H1 (cell line): ENCODE data around the gene GLYR1. TPM values are rescaled to one million over a fixed set of nuclear protein-coding genes. Genes with fewer than 3 reads are reported as not detected.
A peak's percentile ranks its signal among the peaks of the same experiment; 100 is the strongest.

Experiments used
- CTCF ChIA-PET: fragments of 300-600 bp; sonication (Branson Sonifier 250); formaldehyde crosslinking; loops from one replicate; lab custom pipeline; 2021; ENCODE audit not compliant: partially characterized antibody; lab: Charles Lee
- POLR2A ChIA-PET: fragments of 300-600 bp; sonication (Branson Sonifier 250); formaldehyde crosslinking; loops from one replicate; lab custom pipeline; 2021; ENCODE audit warnings: inconsistent platforms; ENCODE audit not compliant: partially characterized antibody; lab: Charles Lee
- DNase-seq, 2 experiments: peaks; one replicate each; pipeline versions ENCODE4 v3.0.0 to v3.0.0-alpha.2; 2010 to 2022; ENCODE audit warnings: low spot score in 2 of 2, low read depth in 1 of 2, mixed read lengths in 1 of 2
- FAIRE-seq: peaks from 2 replicates; lab custom pipeline; 2011; peaks lifted over from hg19 to GRCh38; lab: Jason Lieb, UNC
- H2AFZ ChIP-seq: 2 replicates; pipeline ENCODE4 v1.8.1; 2012; ENCODE audit warnings: low read length, inconsistent platforms
- H2AK5ac ChIP-seq: 2 replicates; pipeline ENCODE4 v1.6.1; 2013; ENCODE audit warnings: low read depth, low read length
- H2BK120ac ChIP-seq: replicated peaks from 2 replicates; pipeline ENCODE3; 2013; ENCODE audit warnings: low read depth, low read length, inconsistent platforms
- H2BK12ac ChIP-seq: 2 replicates; pipeline ENCODE4 v1.6.1; 2013; ENCODE audit warnings: low read depth, low read length
- H2BK15ac ChIP-seq: 2 replicates; pipeline ENCODE4 v1.6.1; 2013; ENCODE audit warnings: low read length
- H2BK20ac ChIP-seq: 2 replicates; pipeline ENCODE4 v1.6.1; 2013; ENCODE audit warnings: low read length
- H2BK5ac ChIP-seq: 2 replicates; pipeline ENCODE4 v1.6.1; 2013; ENCODE audit warnings: low read depth, low read length
- H3K14ac ChIP-seq: 2 replicates; pipeline ENCODE4 v1.6.1; 2013; ENCODE audit warnings: inconsistent platforms; ENCODE audit not compliant: insufficient read length
- H3K18ac ChIP-seq: 2 replicates; pipeline ENCODE4 v1.6.1; 2013; ENCODE audit warnings: low read length; ENCODE audit errors: extremely low read depth
- H3K23ac ChIP-seq: 2 replicates; pipeline ENCODE4 v1.6.1; 2013; ENCODE audit warnings: inconsistent platforms; ENCODE audit not compliant: insufficient read length
- H3K23me2 ChIP-seq: 2 replicates; pipeline ENCODE4 v1.6.1; 2013; ENCODE audit warnings: low read depth, low read length
- H3K27ac ChIP-seq: 2 replicates; pipeline ENCODE4 v1.6.1; 2011; ENCODE audit warnings: low read depth, low read length, inconsistent platforms
- H3K27me3 ChIP-seq, 4 experiments: replicated peaks in 1 of 4; 1 replicate in 1 of 4; 2 replicates in 3 of 4; pipeline versions ENCODE4 v1.6.1 to v1.8.1; 2011 to 2013; ENCODE audit warnings: low read length in 3 of 4, mild to moderate bottlenecking in 3 of 4, inconsistent platforms in 2 of 4, mixed read lengths in 2 of 4, moderate library complexity in 1 of 4; ENCODE audit not compliant: control insufficient read depth in 3 of 4, insufficient read depth in 3 of 4; ENCODE audit errors: extremely low read depth in 1 of 4
- H3K36me3 ChIP-seq, 4 experiments: 2 replicates each; pipeline versions ENCODE4 v1.6.1 to v1.8.1; 2011 to 2013; ENCODE audit warnings: mild to moderate bottlenecking in 4 of 4, low read length in 3 of 4, moderate library complexity in 2 of 4, control low read depth in 1 of 4, inconsistent platforms in 1 of 4; ENCODE audit not compliant: insufficient read depth in 4 of 4, control insufficient read depth in 2 of 4
- H3K4ac ChIP-seq: replicated peaks from 2 replicates; pipeline ENCODE3; 2013; ENCODE audit warnings: low read length, low read depth, mixed read lengths, inconsistent platforms; ENCODE audit not compliant: insufficient read length
- H3K4me1 ChIP-seq, 4 experiments: replicated peaks in 1 of 4; 1 replicate in 1 of 4; 2 replicates in 3 of 4; pipeline versions ENCODE4 v1.6.1 to v1.8.1; 2011 to 2013; ENCODE audit warnings: low read length in 3 of 4, inconsistent platforms in 2 of 4, mixed read lengths in 1 of 4; ENCODE audit not compliant: insufficient read depth in 4 of 4, control insufficient read depth in 3 of 4
- H3K4me2 ChIP-seq, 2 experiments: 2 replicates each; pipeline versions ENCODE4 v1.6.1 to v1.8.1; 2011 to 2013; ENCODE audit warnings: low read depth in 2 of 2, low read length in 2 of 2, control low read depth in 1 of 2, inconsistent platforms in 1 of 2, mild to moderate bottlenecking in 1 of 2; ENCODE audit not compliant: insufficient read depth in 1 of 2
- H3K4me3 ChIP-seq, 4 experiments: fragments of 200-600, 300-600 bp in 1 of 4; sonication (generic), shearing (Covaris generic), sonication (Bioruptor Twin) in 1 of 4; 2 replicates each; pipeline versions ENCODE4 v1.5.1 to v1.8.1; 2011 to 2016; ENCODE audit warnings: low read length in 4 of 4, low read depth in 3 of 4, control low read depth in 2 of 4, inconsistent platforms in 2 of 4, mild to moderate bottlenecking in 2 of 4, mixed read lengths in 1 of 4, moderate library complexity in 1 of 4; ENCODE audit not compliant: insufficient read depth in 2 of 4; ENCODE audit errors: extremely low read depth in 1 of 4
- H3K56ac ChIP-seq: replicated peaks from 2 replicates; pipeline ENCODE3; 2013; ENCODE audit warnings: low read depth, mild to moderate bottlenecking, mixed read lengths, low read length, inconsistent platforms; ENCODE audit not compliant: insufficient read length
- H3K79me1 ChIP-seq: 2 replicates; pipeline ENCODE4 v1.6.1; 2013; ENCODE audit warnings: low read depth, low read length, control low read depth
- H3K79me2 ChIP-seq, 2 experiments: 2 replicates each; pipeline versions ENCODE4 v1.6.1 to v1.8.1; 2012 to 2013; ENCODE audit warnings: low read length in 2 of 2, mild to moderate bottlenecking in 2 of 2, inconsistent platforms in 1 of 2; ENCODE audit not compliant: insufficient read depth in 2 of 2, control insufficient read depth in 1 of 2
- H3K9ac ChIP-seq, 4 experiments: replicated peaks in 1 of 4; 1 replicate in 1 of 4; 2 replicates in 3 of 4; pipeline versions ENCODE4 v1.6.1 to v1.8.1; 2011 to 2013; ENCODE audit warnings: low read depth in 3 of 4, low read length in 3 of 4, control low read depth in 2 of 4, mild to moderate bottlenecking in 2 of 4, moderate library complexity in 2 of 4, inconsistent platforms in 1 of 4; ENCODE audit errors: extremely low read depth in 1 of 4
- H3K9me3 ChIP-seq, 2 experiments: 2 replicates each; pipeline versions ENCODE4 v1.6.1 to v1.8.1; 2012 to 2013; ENCODE audit warnings: mild to moderate bottlenecking in 2 of 2, moderate library complexity in 2 of 2, control low read depth in 1 of 2, inconsistent platforms in 1 of 2, low read depth in 1 of 2, low read length in 1 of 2, mixed read lengths in 1 of 2; ENCODE audit not compliant: insufficient read depth in 2 of 2
- H4K20me1 ChIP-seq, 2 experiments: replicated peaks in 1 of 2; 2 replicates each; pipeline versions ENCODE3 to v1.8.1; 2011 to 2013; ENCODE audit warnings: inconsistent platforms in 2 of 2, low read length in 2 of 2, mild to moderate bottlenecking in 1 of 2; ENCODE audit not compliant: insufficient read depth in 2 of 2, control insufficient read depth in 1 of 2
- H4K5ac ChIP-seq: 2 replicates; pipeline ENCODE4 v1.6.1; 2013; ENCODE audit warnings: low read length, low read depth, mixed read lengths, inconsistent platforms; ENCODE audit not compliant: insufficient read length
- H4K8ac ChIP-seq: 2 replicates; pipeline ENCODE4 v1.8.0; 2013; ENCODE audit warnings: mild to moderate bottlenecking, moderate library complexity, low read length, inconsistent platforms; ENCODE audit not compliant: insufficient read depth; ENCODE audit errors: extremely low read depth
- H4K91ac ChIP-seq: replicated peaks from 2 replicates; pipeline ENCODE3; 2013; ENCODE audit warnings: low read length, mixed read lengths, inconsistent platforms; ENCODE audit not compliant: insufficient read length
- BCL11A ChIP-seq, 2 experiments: IDR thresholded peaks; one replicate each; pipeline ENCODE4 v1.6.1; 2011; ENCODE audit warnings: low read depth in 2 of 2, low read length in 2 of 2, mild to moderate bottlenecking in 2 of 2
- CHD2 ChIP-seq: IDR thresholded peaks from 2 replicates; pipeline ENCODE4 v1.6.1; 2012; ENCODE audit warnings: low read length, improper control_type of control experiment
- EGR1 ChIP-seq: IDR thresholded peaks from 2 replicates; pipeline ENCODE4 v1.6.1; 2011; ENCODE audit warnings: low read depth, low read length, borderline replicate concordance
- EZH2 ChIP-seq: fragments of 200-600 bp; sonication (generic); IDR thresholded peaks from 2 replicates; pipeline ENCODE4 v1.7.1; 2012; ENCODE audit warnings: low read depth, mild to moderate bottlenecking, moderate library complexity, low read length, inconsistent platforms; ENCODE audit not compliant: severe bottlenecking
- GTF2F1 ChIP-seq: IDR thresholded peaks from 2 replicates; pipeline ENCODE4 v1.6.1; 2012; ENCODE audit warnings: low read depth, low read length, improper control_type of control experiment, borderline replicate concordance
- JUND ChIP-seq: IDR thresholded peaks from 2 replicates; pipeline ENCODE4 v1.6.1; 2011; ENCODE audit warnings: mild to moderate bottlenecking, improper control_type of control experiment, low read length
- KDM4A ChIP-seq: IDR thresholded peaks from one replicate; pipeline ENCODE4 v1.7.1; 2012; ENCODE audit warnings: low read depth, mild to moderate bottlenecking, moderate library complexity, low read length, inconsistent platforms; ENCODE audit not compliant: severe bottlenecking
- NANOG ChIP-seq: IDR thresholded peaks from 2 replicates; pipeline ENCODE4 v1.6.1; 2011; ENCODE audit warnings: low read length, low read depth, mild to moderate bottlenecking, inconsistent platforms; ENCODE audit not compliant: insufficient read depth, poor library complexity, severe bottlenecking
- POLR2A ChIP-seq, 2 experiments: IDR thresholded peaks; 1 replicate in 1 of 2; 2 replicates in 1 of 2; pipeline ENCODE4 v1.6.1; 2011; ENCODE audit warnings: low read depth in 2 of 2, low read length in 2 of 2, mild to moderate bottlenecking in 2 of 2; ENCODE audit errors: control extremely low read depth in 1 of 2
- SIRT6 ChIP-seq: IDR thresholded peaks from one replicate; pipeline ENCODE4 v1.7.1; 2012; ENCODE audit warnings: low read length, inconsistent platforms
- SP4 ChIP-seq: IDR thresholded peaks from 2 replicates; pipeline ENCODE4 v1.6.1; 2012; ENCODE audit warnings: low read length, inconsistent platforms
- TCF12 ChIP-seq: IDR thresholded peaks from 2 replicates; pipeline ENCODE4 v1.6.1; 2011; ENCODE audit warnings: low read depth, mild to moderate bottlenecking, low read length
- WGBS, 2 experiments: shearing (Covaris generic) in 1 of 2; methylation state at CpG; one replicate each; pipeline versions ENCODE4 v1.1.6 to v1.1.7; 2013 to 2015; ENCODE audit warnings: low lambda C conversion rate in 2 of 2, mixed read lengths in 2 of 2, inconsistent platforms in 1 of 2, low coverage in 1 of 2, missing lambda C conversion rate in 1 of 2; ENCODE audit not compliant: insufficient replicate concordance in 2 of 2, insufficient coverage in 1 of 2, insufficient read length in 1 of 2; ENCODE audit errors: extremely low coverage in 1 of 2, missing lambda C conversion rate in 1 of 2; 5-methylcytosine and 5-hydroxymethylcytosine counted together
- polyA plus RNA-seq, 7 experiments: library from polyadenylated mRNA; depleted of rRNA in 3 of 7; stranded (reverse) in 5 of 7; unstranded in 2 of 7; fragments of >200 nt in 5 of 7; fragments of 200-250 nt in 2 of 7; gene quantifications; 1 replicate in 5 of 7; 2 replicates in 1 of 7; 4 replicates in 1 of 7; pipeline versions ENCODE4 v1.2.1 to v1.2.3, GENCODE V29; 2011 to 2013; ENCODE audit warnings: missing spikeins in 2 of 7, mixed read lengths in 2 of 7
- total RNA-seq: library from RNA; stranded (reverse); fragmentation: NEBNext Ultra II Directional; extraction: Animal tissue kit (Norgen Biotek cat#: 25700); gene quantifications from 2 replicates; pipeline ENCODE4 v1.2.1, GENCODE V29; 2021

The GLYR1 gene
- total and polyA plus RNA-seq, 2 of the 8 experiments (the other 6 are each of a cell fraction or from before 2014, with no cell fraction given): 50.2 to 115 TPM

DNA sequence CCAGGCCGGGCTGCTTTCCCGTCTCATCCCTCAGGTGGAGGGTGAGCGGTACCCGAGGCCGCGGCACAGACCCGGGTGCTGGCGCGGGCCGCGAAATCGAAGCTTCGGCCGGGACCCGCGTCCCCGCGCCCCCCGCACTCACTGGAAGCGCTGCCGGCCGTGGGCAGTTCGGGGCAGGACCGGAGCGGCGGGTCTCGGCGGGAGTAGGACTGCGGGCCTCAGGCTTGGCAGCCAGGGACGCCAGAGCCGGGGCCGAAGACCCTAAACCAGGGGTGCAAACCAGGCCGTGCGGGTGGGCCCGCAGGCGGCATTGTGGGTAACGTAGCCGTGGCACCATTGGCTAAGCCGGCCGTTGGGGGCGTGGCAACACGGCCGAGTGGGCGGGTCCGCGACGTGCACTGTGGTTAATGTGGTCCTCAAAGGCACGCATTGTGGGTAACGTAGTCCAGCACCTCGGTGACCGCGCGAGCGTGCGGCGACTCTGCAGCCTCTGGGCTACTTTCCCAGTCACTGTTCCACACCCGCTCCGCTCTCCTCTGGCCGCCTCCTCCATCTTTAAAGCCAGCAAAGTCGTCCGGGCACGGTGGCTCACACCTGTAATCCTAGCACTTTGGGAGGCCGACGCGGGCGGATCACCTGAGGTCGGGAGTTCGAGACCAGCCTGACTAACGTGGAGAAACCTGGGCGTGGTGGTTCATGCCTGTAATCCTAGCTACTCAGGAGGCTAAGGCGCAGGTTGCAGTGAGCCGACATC is 80.0 kb downstream of the GLYR1 start, which contains the start of gene ZNF500:
Gene ZNF500 (minus strand): TSS at position 288 of the 754 bp plus-strand sequence. CDS start 1,184 bp downstream, outside the sequence.
- peak; percentile 81 for FAIRE-seq
- peak; percentile 52; the same call in 1 of the 2 replicates for TF ChIP-seq EGR1
- no peak for TF ChIP-seq GTF2F1
- peak; percentile 94 for TF ChIP-seq SP4
- no peak for TF ChIP-seq SIRT6
- TF ChIP-seq JUND: no peak
- TF ChIP-seq NANOG: no peak
- TF ChIP-seq POLR2A (IDR thresholded peaks at IDR 0.05; ENCODE audit: control extremely low read depth in 1 of 2, low read depth in 2 of 2, low read length in 2 of 2): peak in 1 of 2 experiments; percentile 72; a peak in 1 of 3 replicates
- peak; percentile 64 for TF ChIP-seq CHD2
- TF ChIP-seq KDM4A: peak; percentile 85
- TF ChIP-seq BCL11A (IDR thresholded peaks at IDR 0.05; ENCODE audit: low read depth in 2 of 2, low read length in 2 of 2): no peak
- TF ChIP-seq TCF12: no peak
- no peak for TF ChIP-seq EZH2

More for the DNA sequence above, 80.0 kb downstream of the GLYR1 start, which contains the start of gene ZNF500:
- Histone ChIP-seq H3K9ac (peak within 1 kb of the TSS; percentile 62 to 90 (median 81)), H2BK5ac (peak within 1 kb of the TSS; percentile 68; the same call in 1 of the 2 replicates), H3K4me2 (peak within 1 kb of the TSS; percentile 68 to 85), H3K56ac (peak within 1 kb of the TSS; percentile 59), H3K4me1 (peaks cover 0 to 3% (median 1%) of the 10 kb centered on the region in 4 experiments; a peak in 2 of 7 replicates), H4K91ac (no peak within 1 kb of the TSS), H2AFZ (no peak within 1 kb of the TSS), H2BK120ac (no peak within 1 kb of the TSS), H3K23me2 (peaks cover 13% of the 10 kb centered on the region), H3K14ac (no peak within 1 kb of the TSS), H3K79me2 (peaks cover 0 to 15% of the 10 kb centered on the region in 2 experiments; a peak in 2 of 4 replicates), H4K20me1 (peaks cover 2 to 7% of the 10 kb centered on the region in 2 experiments), H3K23ac (no peak within 1 kb of the TSS), H3K18ac (no peak within 1 kb of the TSS), H3K79me1 (peaks cover 5% of the 10 kb centered on the region; the same call in 1 of the 2 replicates), H4K5ac (peak within 1 kb of the TSS; percentile 51), H2BK12ac (peak within 1 kb of the TSS; percentile 75; the same call in 1 of the 2 replicates), H4K8ac (peak within 1 kb of the TSS; percentile 91; the same call in 1 of the 2 replicates), H2BK15ac (no peak within 1 kb of the TSS), H3K4ac (no peak within 1 kb of the TSS), H3K9me3 (no peaks in the 10 kb centered on the region), H2AK5ac (no peak within 1 kb of the TSS), H3K36me3 (peaks cover 3 to 5% (median 4%) of the 10 kb centered on the region in 4 experiments; a peak in 6 of 8 replicates), H3K27ac (peak within 1 kb of the TSS; percentile 72; the same call in 1 of the 2 replicates), H2BK20ac (no peak within 1 kb of the TSS), H3K27me3 (no peaks in the 10 kb centered on the region), H3K4me3 (peak within 1 kb of the TSS; percentile 75 to 99 (median 86))
- 7% methylated on average over 60 of the region's 72 CpGs; no CpG with 5 or more reads in 1 of the 2 experiments for WGBS, 2 experiments
- DNase-seq: peak; percentile 91 to 100
- POLR2A ChIA-PET: interaction anchor here (0.7 to 2.0 kb wide), 11 partner anchors 11 to 176 kb away, joined by 3 to 8 read pairs (median 3); partner anchors contain the start of genes ANKS3, DNAAF8, NUDT16L1 and UBALD1
- CTCF ChIA-PET: interaction anchor here (0.7 to 1.2 kb wide), 2 partner anchors 32 to 408 kb away, joined by 3 read pairs; no protein-coding TSS in a partner anchor
